ENCODE results near the gene TTC34. TPM values are rescaled to one million over a fixed set of nuclear protein-coding genes. Genes with fewer than 3 reads are reported as not detected.

TTC34 gene
- total and polyA plus RNA-seq, 2 of the 13 experiments (the other 11 are each of a cell fraction or from before 2014, with no cell fraction given), result 0.07 to 0.11 TPM

DNA sequence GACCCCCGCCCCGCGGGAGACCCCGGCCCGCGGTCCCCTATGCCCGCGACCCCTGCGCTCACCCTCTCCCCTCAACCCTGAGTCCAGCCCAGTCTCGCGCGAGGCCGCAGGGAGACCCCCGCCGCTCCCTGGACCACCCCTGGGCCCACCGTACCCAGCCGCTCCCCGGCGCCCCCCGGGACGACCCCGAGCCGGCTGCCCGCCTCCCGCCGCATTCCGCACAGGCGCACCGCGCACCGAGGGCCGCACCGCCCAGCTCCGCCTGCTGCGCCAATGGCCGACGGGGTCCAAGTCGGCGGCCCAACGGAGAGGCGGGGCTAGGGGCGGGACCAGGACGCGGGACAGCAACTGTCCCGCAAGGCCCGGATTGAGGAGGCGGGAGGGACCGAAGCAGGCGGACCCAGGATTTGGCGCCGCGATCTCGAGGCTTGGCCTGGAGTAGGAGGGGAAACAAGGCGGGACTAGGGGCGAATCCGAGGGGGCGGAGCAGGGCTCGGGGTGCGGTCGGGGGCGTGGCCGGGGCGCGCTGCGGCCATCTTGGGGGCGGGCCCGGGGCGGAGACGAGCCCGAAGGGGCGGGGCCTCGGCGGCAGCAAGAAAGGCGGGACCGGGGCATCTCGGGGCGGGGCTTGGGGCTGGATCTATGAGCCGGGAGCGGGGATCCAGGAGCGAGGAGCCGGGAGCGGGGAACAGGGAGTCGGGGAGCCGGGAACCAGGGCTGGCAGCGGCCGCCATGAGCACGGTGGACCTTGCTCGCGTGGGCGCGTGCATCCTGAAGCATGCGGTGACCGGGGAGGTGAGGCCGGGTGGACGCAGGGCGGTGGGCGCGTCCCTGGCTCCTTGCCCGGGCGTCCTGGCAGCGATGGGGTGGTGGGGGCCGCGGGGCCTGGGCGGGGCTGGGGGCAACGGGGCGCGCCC, 215.1 kb downstream of the TTC34 start, which contains the start of gene PRXL2B (continued):
- TF ChIP-seq, protein P1, sequence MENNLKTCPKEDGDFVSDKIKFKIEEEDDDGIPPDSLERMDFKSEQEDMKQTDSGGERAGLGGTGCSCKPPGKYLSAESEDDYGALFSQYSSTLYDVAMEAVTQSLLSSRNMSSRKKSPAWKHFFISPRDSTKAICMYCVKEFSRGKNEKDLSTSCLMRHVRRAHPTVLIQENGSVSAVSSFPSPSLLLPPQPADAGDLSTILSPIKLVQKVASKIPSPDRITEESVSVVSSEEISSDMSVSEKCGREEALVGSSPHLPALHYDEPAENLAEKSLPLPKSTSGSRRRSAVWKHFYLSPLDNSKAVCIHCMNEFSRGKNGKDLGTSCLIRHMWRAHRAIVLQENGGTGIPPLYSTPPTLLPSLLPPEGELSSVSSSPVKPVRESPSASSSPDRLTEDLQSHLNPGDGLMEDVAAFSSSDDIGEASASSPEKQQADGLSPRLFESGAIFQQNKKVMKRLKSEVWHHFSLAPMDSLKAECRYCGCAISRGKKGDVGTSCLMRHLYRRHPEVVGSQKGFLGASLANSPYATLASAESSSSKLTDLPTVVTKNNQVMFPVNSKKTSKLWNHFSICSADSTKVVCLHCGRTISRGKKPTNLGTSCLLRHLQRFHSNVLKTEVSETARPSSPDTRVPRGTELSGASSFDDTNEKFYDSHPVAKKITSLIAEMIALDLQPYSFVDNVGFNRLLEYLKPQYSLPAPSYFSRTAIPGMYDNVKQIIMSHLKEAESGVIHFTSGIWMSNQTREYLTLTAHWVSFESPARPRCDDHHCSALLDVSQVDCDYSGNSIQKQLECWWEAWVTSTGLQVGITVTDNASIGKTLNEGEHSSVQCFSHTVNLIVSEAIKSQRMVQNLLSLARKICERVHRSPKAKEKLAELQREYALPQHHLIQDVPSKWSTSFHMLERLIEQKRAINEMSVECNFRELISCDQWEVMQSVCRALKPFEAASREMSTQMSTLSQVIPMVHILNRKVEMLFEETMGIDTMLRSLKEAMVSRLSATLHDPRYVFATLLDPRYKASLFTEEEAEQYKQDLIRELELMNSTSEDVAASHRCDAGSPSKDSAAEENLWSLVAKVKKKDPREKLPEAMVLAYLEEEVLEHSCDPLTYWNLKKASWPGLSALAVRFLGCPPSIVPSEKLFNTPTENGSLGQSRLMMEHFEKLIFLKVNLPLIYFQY (CRISPR knock-in tag; IDR thresholded peaks at IDR 0.05; ENCODE audit: borderline replicate concordance), result 0 out of 2 replicates have a peak, but pooled peaks have one; percentile 21
- peak; percentile 91 for TF ChIP-seq HNRNPLL (IDR thresholded peaks at IDR 0.05; ENCODE audit: low read depth, low read length, poor library complexity, severe bottlenecking)
- peak; percentile 60; the same call in 1 of the 2 replicates for TF ChIP-seq MED1 (CRISPR knock-in tag; IDR thresholded peaks at IDR 0.05)
- TF ChIP-seq, protein P2, sequence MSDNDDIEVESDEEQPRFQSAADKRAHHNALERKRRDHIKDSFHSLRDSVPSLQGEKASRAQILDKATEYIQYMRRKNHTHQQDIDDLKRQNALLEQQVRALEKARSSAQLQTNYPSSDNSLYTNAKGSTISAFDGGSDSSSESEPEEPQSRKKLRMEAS (IDR thresholded peaks at IDR 0.05), result peak; percentile 80
- TF ChIP-seq, protein P3, sequence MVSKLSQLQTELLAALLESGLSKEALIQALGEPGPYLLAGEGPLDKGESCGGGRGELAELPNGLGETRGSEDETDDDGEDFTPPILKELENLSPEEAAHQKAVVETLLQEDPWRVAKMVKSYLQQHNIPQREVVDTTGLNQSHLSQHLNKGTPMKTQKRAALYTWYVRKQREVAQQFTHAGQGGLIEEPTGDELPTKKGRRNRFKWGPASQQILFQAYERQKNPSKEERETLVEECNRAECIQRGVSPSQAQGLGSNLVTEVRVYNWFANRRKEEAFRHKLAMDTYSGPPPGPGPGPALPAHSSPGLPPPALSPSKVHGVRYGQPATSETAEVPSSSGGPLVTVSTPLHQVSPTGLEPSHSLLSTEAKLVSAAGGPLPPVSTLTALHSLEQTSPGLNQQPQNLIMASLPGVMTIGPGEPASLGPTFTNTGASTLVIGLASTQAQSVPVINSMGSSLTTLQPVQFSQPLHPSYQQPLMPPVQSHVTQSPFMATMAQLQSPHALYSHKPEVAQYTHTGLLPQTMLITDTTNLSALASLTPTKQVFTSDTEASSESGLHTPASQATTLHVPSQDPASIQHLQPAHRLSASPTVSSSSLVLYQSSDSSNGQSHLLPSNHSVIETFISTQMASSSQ (IDR thresholded peaks at IDR 0.05; ENCODE audit: low read depth), result no peak
- TF ChIP-seq, protein P3 (CRISPR knock-in tag; IDR thresholded peaks at IDR 0.05; ENCODE audit: borderline replicate concordance), result 0 out of 2 replicates have a peak, but pooled peaks have one; percentile 12
- TF ChIP-seq, protein P4, sequence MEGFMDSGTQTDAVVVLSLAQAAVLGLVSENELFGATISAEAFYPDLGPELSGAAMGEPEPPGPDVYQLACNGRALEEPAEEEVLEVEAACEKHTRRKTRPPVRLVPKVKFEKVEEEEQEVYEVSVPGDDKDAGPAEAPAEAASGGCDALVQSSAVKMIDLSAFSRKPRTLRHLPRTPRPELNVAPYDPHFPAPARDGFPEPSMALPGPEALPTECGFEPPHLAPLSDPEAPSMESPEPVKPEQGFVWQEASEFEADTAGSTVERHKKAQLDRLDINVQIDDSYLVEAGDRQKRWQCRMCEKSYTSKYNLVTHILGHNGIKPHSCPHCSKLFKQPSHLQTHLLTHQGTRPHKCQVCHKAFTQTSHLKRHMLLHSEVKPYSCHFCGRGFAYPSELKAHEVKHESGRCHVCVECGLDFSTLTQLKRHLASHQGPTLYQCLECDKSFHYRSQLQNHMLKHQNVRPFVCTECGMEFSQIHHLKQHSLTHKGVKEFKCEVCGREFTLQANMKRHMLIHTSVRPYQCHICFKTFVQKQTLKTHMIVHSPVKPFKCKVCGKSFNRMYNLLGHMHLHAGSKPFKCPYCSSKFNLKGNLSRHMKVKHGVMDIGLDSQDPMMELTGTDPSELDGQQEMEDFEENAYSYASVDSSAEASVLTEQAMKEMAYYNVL (CRISPR knock-in tag; IDR thresholded peaks at IDR 0.05; ENCODE audit: borderline replicate concordance), result 0 out of 2 replicates have a peak, but pooled peaks have one; percentile 50
- TF ChIP-seq LCORL (IDR thresholded peaks at IDR 0.05), result no peak
- TF ChIP-seq LCORL (CRISPR knock-in tag; IDR thresholded peaks at IDR 0.05), result peak; percentile 89
- peak; percentile 23; the same call in 1 of the 2 replicates for TF ChIP-seq ZNF235 (CRISPR knock-in tag; IDR thresholded peaks at IDR 0.05; ENCODE audit: borderline replicate concordance)
- TF ChIP-seq YEATS2 (CRISPR knock-in tag; IDR thresholded peaks at IDR 0.05; ENCODE audit: borderline replicate concordance), result peak; percentile 70
- no peak for TF ChIP-seq NPAS2 (CRISPR knock-in tag; IDR thresholded peaks at IDR 0.05; ENCODE audit: borderline replicate concordance)
- no peak for TF ChIP-seq ZNF350 (CRISPR knock-in tag; IDR thresholded peaks at IDR 0.05; ENCODE audit: borderline replicate concordance, low read depth)
- TF ChIP-seq SKI (IDR thresholded peaks at IDR 0.05; ENCODE audit: partially characterized antibody), result peak; percentile 42
- TF ChIP-seq ZNF205 (CRISPR knock-in tag; IDR thresholded peaks at IDR 0.05), result no peak
- TF ChIP-seq, protein P5, sequence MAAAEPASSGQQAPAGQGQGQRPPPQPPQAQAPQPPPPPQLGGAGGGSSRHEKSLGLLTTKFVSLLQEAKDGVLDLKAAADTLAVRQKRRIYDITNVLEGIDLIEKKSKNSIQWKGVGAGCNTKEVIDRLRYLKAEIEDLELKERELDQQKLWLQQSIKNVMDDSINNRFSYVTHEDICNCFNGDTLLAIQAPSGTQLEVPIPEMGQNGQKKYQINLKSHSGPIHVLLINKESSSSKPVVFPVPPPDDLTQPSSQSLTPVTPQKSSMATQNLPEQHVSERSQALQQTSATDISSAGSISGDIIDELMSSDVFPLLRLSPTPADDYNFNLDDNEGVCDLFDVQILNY (CRISPR knock-in tag; conservative IDR thresholded peaks at IDR 0.05), result no peak
- no peak for TF ChIP-seq ZBTB38 (CRISPR knock-in tag; IDR thresholded peaks at IDR 0.05)

All from HepG2 (cell line).